SK-N-SH treated with all-trans-retinoic acid at 6 μM for 48 hours (cell line): ENCODE results near the gene KPNA1.

Source experiments
- ATAC-seq: fragments of 200-7000 bp; cut with Tn5 transposase; 3 replicates; pipeline ENCODE4 v1.9.1; 2020; ENCODE audit warnings: mild to moderate bottlenecking, moderate library complexity
- ARNTL ChIP-seq: fragments of 450-650 bp; formaldehyde crosslinking; IDR thresholded peaks from 2 replicates; pipeline ENCODE4 v1.5.0; 2020; ENCODE audit warnings: low read depth, mild to moderate bottlenecking, moderate library complexity, borderline replicate concordance
- BACH2 ChIP-seq: fragments of 250-450 bp; sonication (Bioruptor Pico); IDR thresholded peaks from 2 replicates; pipeline ENCODE4 v1.9.0; 2021; ENCODE audit warnings: mild to moderate bottlenecking, borderline replicate concordance
- CREB5 ChIP-seq: fragments of 250-450 bp; sonication (Bioruptor Pico); IDR thresholded peaks from 2 replicates; pipeline ENCODE4 v1.5.1; 2020; ENCODE audit warnings: low read depth, mild to moderate bottlenecking, moderate library complexity
- CSDC2 ChIP-seq: fragments of 250-450 bp; sonication (Bioruptor Pico); IDR thresholded peaks from 2 replicates; pipeline ENCODE4 v1.5.0; 2020; ENCODE audit warnings: mild to moderate bottlenecking, moderate library complexity
- CSRNP3 ChIP-seq: fragments of 250-450 bp; sonication (Bioruptor Pico); IDR thresholded peaks from 2 replicates; pipeline ENCODE4 v1.5.1; 2021; ENCODE audit warnings: mild to moderate bottlenecking, moderate library complexity
- ESRRG ChIP-seq: fragments of 250-450 bp; sonication (Bioruptor Pico); IDR thresholded peaks from 2 replicates; pipeline ENCODE4 v1.6.1; 2021; ENCODE audit warnings: mild to moderate bottlenecking
- GLIS3 ChIP-seq: fragments of 250-450 bp; sonication (Bioruptor Pico); IDR thresholded peaks from 2 replicates; pipeline ENCODE4 v1.5.0; 2020; ENCODE audit warnings: mild to moderate bottlenecking, moderate library complexity
- ISL1 ChIP-seq: fragments of 250-450 bp; sonication (Bioruptor Pico); IDR thresholded peaks from 2 replicates; pipeline ENCODE4 v2.1.2; 2022; ENCODE audit warnings: mild to moderate bottlenecking, moderate library complexity
- OSR1 ChIP-seq: fragments of 250-450 bp; sonication (Bioruptor Pico); IDR thresholded peaks from 2 replicates; pipeline ENCODE4 v1.8.0; 2022; ENCODE audit warnings: moderate library complexity, mild to moderate bottlenecking, inconsistent platforms
- PATZ1 ChIP-seq: fragments of 250-450 bp; sonication (Bioruptor Pico); IDR thresholded peaks from 2 replicates; pipeline ENCODE4 v1.8.0; 2020; ENCODE audit warnings: mild to moderate bottlenecking, moderate library complexity, borderline replicate concordance
- POU6F1 ChIP-seq: fragments of 250-450 bp; sonication (Bioruptor Pico); IDR thresholded peaks from 2 replicates; pipeline ENCODE4 v1.8.0; 2021; ENCODE audit warnings: low read depth, mild to moderate bottlenecking, moderate library complexity, borderline replicate concordance
- RARB ChIP-seq: fragments of 250-450 bp; sonication (Bioruptor Pico); IDR thresholded peaks from 2 replicates; pipeline ENCODE4 v1.8.0; 2021; ENCODE audit warnings: mild to moderate bottlenecking, moderate library complexity
- SNAI2 ChIP-seq: fragments of 250-450 bp; sonication (Bioruptor Pico); IDR thresholded peaks from 2 replicates; pipeline ENCODE4 v1.5.0; 2020; ENCODE audit warnings: mild to moderate bottlenecking, moderate library complexity
- TOX ChIP-seq: fragments of 250-450 bp; sonication (Bioruptor Pico); IDR thresholded peaks from 2 replicates; pipeline ENCODE4 v1.8.0; 2021; ENCODE audit warnings: mild to moderate bottlenecking, moderate library complexity, borderline replicate concordance
- TSHZ2 ChIP-seq: fragments of 250-450 bp; sonication (Bioruptor Pico); IDR thresholded peaks from 2 replicates; pipeline ENCODE4 v1.5.0; 2020; ENCODE audit warnings: mild to moderate bottlenecking, moderate library complexity
- ZC3H10 ChIP-seq: fragments of 250-450 bp; sonication (Bioruptor Pico); IDR thresholded peaks from 2 replicates; pipeline ENCODE4 v1.5.1; 2021; ENCODE audit warnings: mild to moderate bottlenecking, moderate library complexity
- ZFP3 ChIP-seq: fragments of 250-450 bp; sonication (Bioruptor Pico); IDR thresholded peaks from 2 replicates; pipeline ENCODE4 v1.5.0; 2020; ENCODE audit warnings: mild to moderate bottlenecking, moderate library complexity
- ZFP30 ChIP-seq: fragments of 450-650 bp; formaldehyde crosslinking; IDR thresholded peaks from 2 replicates; pipeline ENCODE4 v1.5.0; 2022; ENCODE audit warnings: mild to moderate bottlenecking, moderate library complexity
- ZNF565 ChIP-seq: fragments of 450-650 bp; formaldehyde crosslinking; conservative IDR thresholded peaks from 2 replicates; pipeline ENCODE4 v1.5.0; 2020; ENCODE audit warnings: low read depth, mild to moderate bottlenecking, moderate library complexity
- ZNF70 ChIP-seq: fragments of 450-650 bp; formaldehyde crosslinking; IDR thresholded peaks from 2 replicates; pipeline ENCODE4 v1.5.0; 2020; ENCODE audit warnings: mild to moderate bottlenecking, moderate library complexity
- ZNF8 ChIP-seq: fragments of 450-650 bp; formaldehyde crosslinking; IDR thresholded peaks from 2 replicates; pipeline ENCODE4 v1.5.0; 2020; ENCODE audit warnings: mild to moderate bottlenecking, moderate library complexity

The KPNA1 gene

GRCh38 chr3:122538956-122539490 lies 24.3 kb upstream of the KPNA1 start (continued):
- no peak for TF ChIP-seq CSRNP3 (CRISPR knock-in tag)
- no peak for TF ChIP-seq ARNTL (CRISPR knock-in tag)
- no peak for TF ChIP-seq ZFP30
- no peak for TF ChIP-seq ISL1
- no peak for TF ChIP-seq ESRRG (CRISPR knock-in tag)
- no peak for TF ChIP-seq BACH2 (CRISPR knock-in tag)

- ATAC-seq, result no peak
- TF ChIP-seq OSR1 (no peak), PATZ1 (no peak), POU6F1 (CRISPR knock-in tag) (no peak), ZFP30 (no peak)
Measured at GRCh38 chr3:122536632-122537001, 21.9 kb upstream of the KPNA1 start.

GRCh38 chr3:122535964-122536631 lies 21.4 kb upstream of the KPNA1 start:
- ATAC-seq, result no peak
- no peak for TF ChIP-seq ZFP3
- TF ChIP-seq OSR1, result no peak
- TF ChIP-seq CREB5, result no peak
- TF ChIP-seq TOX (CRISPR knock-in tag), result no peak
- TF ChIP-seq ARNTL (CRISPR knock-in tag), result no peak
- TF ChIP-seq ZFP30, result no peak
- TF ChIP-seq GLIS3, result no peak
- TF ChIP-seq SNAI2, result no peak
- TF ChIP-seq TSHZ2 (CRISPR knock-in tag), result no peak
- no peak for TF ChIP-seq ESRRG (CRISPR knock-in tag)
- no peak for TF ChIP-seq ZC3H10 (CRISPR knock-in tag)
- no peak for TF ChIP-seq RARB
- no peak for TF ChIP-seq ZNF8 (CRISPR knock-in tag)
- TF ChIP-seq PATZ1, result no peak
- TF ChIP-seq ZNF565, result no peak
- no peak for TF ChIP-seq CSDC2
- no peak for TF ChIP-seq ZNF70 (CRISPR knock-in tag)
- TF ChIP-seq, all 23 proteins: peak for 0
